LNCAP (cell line): ENCODE results near the gene GLS.

Source experiments
- CTCF ChIP-seq: fragments of 450-650 bp; IDR thresholded peaks from 2 replicates; pipeline ENCODE4 v1.5.1; 2017; ENCODE audit warnings: mild to moderate bottlenecking

Gene GLS

GRCh38 chr2:190996338-190996946 is 115.8 kb downstream of the GLS start:
- TF ChIP-seq CTCF: peak; percentile 42

DNA sequence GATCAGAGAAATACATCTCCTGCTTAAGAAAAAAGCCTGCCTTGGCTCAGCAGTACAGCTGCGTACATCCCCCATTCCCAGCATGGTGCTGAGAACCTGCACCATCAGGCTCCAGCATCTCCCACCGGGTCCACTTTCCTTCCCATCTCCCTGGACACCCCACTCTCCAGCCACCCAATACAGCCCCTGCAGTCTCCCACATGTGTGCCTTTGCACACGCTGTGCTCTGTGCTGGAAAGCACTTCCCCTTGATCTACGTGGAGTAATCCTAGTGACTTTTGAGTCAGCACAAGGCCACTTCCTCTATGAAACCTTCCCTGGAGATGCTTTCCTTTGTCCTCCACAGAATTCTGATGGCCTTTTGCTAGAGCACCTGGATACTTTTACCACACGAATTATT is 116.3 kb downstream of the GLS start:
- no peak for TF ChIP-seq CTCF

- TF ChIP-seq CTCF: no peak
Measured at GRCh38 chr2:190997526-190998113, 117.0 kb downstream of the GLS start.

DNA sequence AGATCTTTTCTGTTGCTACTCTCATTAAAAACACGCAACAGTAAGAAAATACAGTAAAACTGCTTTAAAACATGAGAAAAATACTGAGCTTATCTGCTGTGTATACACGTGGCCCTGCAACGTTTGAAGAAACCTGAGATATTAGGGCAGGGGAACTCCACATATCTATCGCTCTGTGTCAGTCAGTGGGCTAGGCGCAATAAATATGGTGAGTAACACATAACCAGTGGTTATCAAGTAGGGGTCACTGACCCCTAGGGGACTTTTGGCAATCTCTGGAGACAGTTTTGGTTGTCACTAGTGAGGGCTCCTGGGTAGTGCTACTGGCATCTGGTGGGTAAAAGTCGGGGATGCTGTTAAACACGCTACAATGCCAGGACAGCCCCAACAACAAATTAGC is 118.4 kb downstream of the GLS start:
- TF ChIP-seq CTCF: no peak

GRCh38 chr2:190999949-191000665 is 119.5 kb downstream of the GLS start:
- TF ChIP-seq CTCF: no peak

- no peak for TF ChIP-seq CTCF
Measured at GRCh38 chr2:191001032-191001431, 120.4 kb downstream of the GLS start.

DNA sequence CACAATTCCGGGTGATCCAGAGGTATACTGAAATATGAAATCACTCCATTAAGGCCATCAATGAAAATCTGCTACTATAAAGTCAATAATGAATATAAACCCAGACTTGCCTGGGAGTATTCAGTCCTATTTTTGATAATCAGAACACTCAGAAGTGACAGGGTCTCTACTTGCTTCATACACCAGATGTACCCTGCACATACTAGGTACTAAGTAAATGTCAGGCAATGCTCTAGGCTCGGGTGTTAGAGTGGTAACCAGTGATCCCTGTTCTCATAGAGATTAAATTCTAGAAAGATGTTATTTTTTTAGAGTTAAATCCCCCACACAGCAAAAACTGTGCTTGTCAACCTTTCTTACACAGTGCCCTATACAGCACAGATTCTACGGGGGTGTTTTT is 121.0 kb downstream of the GLS start:
- no peak for TF ChIP-seq CTCF
